ENCODE results near the gene TLE2. TPM values are rescaled to one million over a fixed set of nuclear protein-coding genes. Genes with fewer than 3 reads are reported as not detected.

Gene TLE2
- total and polyA plus RNA-seq, 9 of the 15 experiments (the other 6 are each of a cell fraction or from before 2014, with no cell fraction given): 0.35 to 13.1 (median 6.2) TPM

GRCh38 chr19:3034656-3035541 lies 5.8 kb upstream of the TLE2 start (continued):
- TF ChIP-seq KDM5B (IDR thresholded peaks at IDR 0.05; ENCODE audit: insufficient replicate concordance, low read depth, low read length) (peak; percentile 66), ZNF609 (CRISPR knock-in tag; IDR thresholded peaks at IDR 0.05; ENCODE audit: borderline replicate concordance) (no peak), LCOR (CRISPR knock-in tag; IDR thresholded peaks at IDR 0.05) (peak; percentile 66; the same call in 1 of the 2 replicates), HDAC8 (tag; IDR thresholded peaks at IDR 0.05) (no peak), ZNF395 (CRISPR knock-in tag; IDR thresholded peaks at IDR 0.05) (0 out of 2 replicates have a peak, but pooled peaks have one; percentile 2), RBBP5 (IDR thresholded peaks at IDR 0.05; ENCODE audit: borderline replicate concordance, insufficient read depth, low read length, poor library complexity, severe bottlenecking) (peak; percentile 41), ZBTB1 (CRISPR knock-in tag; IDR thresholded peaks at IDR 0.05; ENCODE audit: borderline replicate concordance, low read depth) (peak; percentile 24; the same call in 1 of the 2 replicates), SMARCE1 (IDR thresholded peaks at IDR 0.05) (peak; percentile 42; the same call in 1 of the 2 replicates), NCOA4 (IDR thresholded peaks at IDR 0.05; ENCODE audit: partially characterized antibody) (no peak), MAZ (CRISPR knock-in tag; conservative IDR thresholded peaks at IDR 0.05 in 1 of 2, IDR thresholded peaks at IDR 0.05 in 1 of 2) (0 out of 4 replicates have a peak, but pooled peaks of 1 of the 2 experiments have one; percentile 22), TBP (optimal IDR thresholded peaks at IDR 0.05; ENCODE audit: low read depth, low read length) (no peak), ETV5 (CRISPR knock-in tag; IDR thresholded peaks at IDR 0.05; ENCODE audit: low read depth) (peak; percentile 74), ID3 (CRISPR knock-in tag; IDR thresholded peaks at IDR 0.05) (no peak), ID3 (tag; IDR thresholded peaks at IDR 0.05) (peak; percentile 55; the same call in 1 of the 2 replicates), ELF1 (tag; IDR thresholded peaks at IDR 0.05) (no peak), MTA1 (IDR thresholded peaks at IDR 0.05; ENCODE audit: borderline replicate concordance) (0 out of 2 replicates have a peak, but pooled peaks have one; percentile 19), E2F1 (CRISPR knock-in tag; IDR thresholded peaks at IDR 0.05) (no peak)
